SK-N-SH treated with all-trans-retinoic acid at 6 μM for 48 hours (cell line): ENCODE measurements around the gene RLN3.

Experiments
- ATAC-seq: fragments of 200-7000 bp; cut with Tn5 transposase; 3 replicates; pipeline ENCODE4 v1.9.1; 2020; ENCODE audit warnings: mild to moderate bottlenecking, moderate library complexity
- ARNTL ChIP-seq: fragments of 450-650 bp; formaldehyde crosslinking; IDR thresholded peaks from 2 replicates; pipeline ENCODE4 v1.5.0; 2020; ENCODE audit warnings: low read depth, mild to moderate bottlenecking, moderate library complexity, borderline replicate concordance
- BACH2 ChIP-seq: fragments of 250-450 bp; sonication (Bioruptor Pico); IDR thresholded peaks from 2 replicates; pipeline ENCODE4 v1.9.0; 2021; ENCODE audit warnings: mild to moderate bottlenecking, borderline replicate concordance
- CSRNP3 ChIP-seq: fragments of 250-450 bp; sonication (Bioruptor Pico); IDR thresholded peaks from 2 replicates; pipeline ENCODE4 v1.5.1; 2021; ENCODE audit warnings: mild to moderate bottlenecking, moderate library complexity
- ESRRG ChIP-seq: fragments of 250-450 bp; sonication (Bioruptor Pico); IDR thresholded peaks from 2 replicates; pipeline ENCODE4 v1.6.1; 2021; ENCODE audit warnings: mild to moderate bottlenecking
- GLIS3 ChIP-seq: fragments of 250-450 bp; sonication (Bioruptor Pico); IDR thresholded peaks from 2 replicates; pipeline ENCODE4 v1.5.0; 2020; ENCODE audit warnings: mild to moderate bottlenecking, moderate library complexity
- ISL1 ChIP-seq: fragments of 250-450 bp; sonication (Bioruptor Pico); IDR thresholded peaks from 2 replicates; pipeline ENCODE4 v2.1.2; 2022; ENCODE audit warnings: mild to moderate bottlenecking, moderate library complexity
- OSR1 ChIP-seq: fragments of 250-450 bp; sonication (Bioruptor Pico); IDR thresholded peaks from 2 replicates; pipeline ENCODE4 v1.8.0; 2022; ENCODE audit warnings: moderate library complexity, mild to moderate bottlenecking, inconsistent platforms
- PPARA ChIP-seq: fragments of 250-450 bp; sonication (Bioruptor Pico); IDR thresholded peaks from 2 replicates; pipeline ENCODE4 v1.5.0; 2020; ENCODE audit warnings: mild to moderate bottlenecking, borderline replicate concordance
- RARB ChIP-seq: fragments of 250-450 bp; sonication (Bioruptor Pico); IDR thresholded peaks from 2 replicates; pipeline ENCODE4 v1.8.0; 2021; ENCODE audit warnings: mild to moderate bottlenecking, moderate library complexity
- SNAI2 ChIP-seq: fragments of 250-450 bp; sonication (Bioruptor Pico); IDR thresholded peaks from 2 replicates; pipeline ENCODE4 v1.5.0; 2020; ENCODE audit warnings: mild to moderate bottlenecking, moderate library complexity
- TCF4 ChIP-seq: fragments of 250-450 bp; sonication (Bioruptor Pico); IDR thresholded peaks from 2 replicates; pipeline ENCODE4 v1.8.0; 2021; ENCODE audit warnings: mild to moderate bottlenecking, moderate library complexity, borderline replicate concordance
- TOX ChIP-seq: fragments of 250-450 bp; sonication (Bioruptor Pico); IDR thresholded peaks from 2 replicates; pipeline ENCODE4 v1.8.0; 2021; ENCODE audit warnings: mild to moderate bottlenecking, moderate library complexity, borderline replicate concordance
- TSHZ2 ChIP-seq: fragments of 250-450 bp; sonication (Bioruptor Pico); IDR thresholded peaks from 2 replicates; pipeline ENCODE4 v1.5.0; 2020; ENCODE audit warnings: mild to moderate bottlenecking, moderate library complexity
- ZFP3 ChIP-seq: fragments of 250-450 bp; sonication (Bioruptor Pico); IDR thresholded peaks from 2 replicates; pipeline ENCODE4 v1.5.0; 2020; ENCODE audit warnings: mild to moderate bottlenecking, moderate library complexity
- ZFP30 ChIP-seq: fragments of 450-650 bp; formaldehyde crosslinking; IDR thresholded peaks from 2 replicates; pipeline ENCODE4 v1.5.0; 2022; ENCODE audit warnings: mild to moderate bottlenecking, moderate library complexity
- ZNF565 ChIP-seq: fragments of 450-650 bp; formaldehyde crosslinking; conservative IDR thresholded peaks from 2 replicates; pipeline ENCODE4 v1.5.0; 2020; ENCODE audit warnings: low read depth, mild to moderate bottlenecking, moderate library complexity
- ZNF70 ChIP-seq: fragments of 450-650 bp; formaldehyde crosslinking; IDR thresholded peaks from 2 replicates; pipeline ENCODE4 v1.5.0; 2020; ENCODE audit warnings: mild to moderate bottlenecking, moderate library complexity
- TF ChIP-seq, protein P1 (sequence below): fragments of 250-450 bp; sonication (Bioruptor Pico); IDR thresholded peaks from 2 replicates; pipeline ENCODE4 v1.8.0; 2021; ENCODE audit warnings: low read depth, mild to moderate bottlenecking, moderate library complexity, borderline replicate concordance
- TF ChIP-seq, protein P2 (sequence below): fragments of 250-450 bp; sonication (Bioruptor Pico); IDR thresholded peaks from 2 replicates; pipeline ENCODE4 v1.8.0; 2020; ENCODE audit warnings: mild to moderate bottlenecking, moderate library complexity, borderline replicate concordance

The RLN3 gene

GRCh38 chr19:13996928-13997630 is 30.9 kb upstream of the RLN3 start (continued):
- TF ChIP-seq CSRNP3 = no peak
- TF ChIP-seq ARNTL (CRISPR knock-in tag) = no peak
- no peak for TF ChIP-seq ZFP3 (CRISPR knock-in tag)
- no peak for TF ChIP-seq ZNF70 (CRISPR knock-in tag)
- no peak for TF ChIP-seq ESRRG (CRISPR knock-in tag)
- no peak for TF ChIP-seq SNAI2
- TF ChIP-seq, protein P1, sequence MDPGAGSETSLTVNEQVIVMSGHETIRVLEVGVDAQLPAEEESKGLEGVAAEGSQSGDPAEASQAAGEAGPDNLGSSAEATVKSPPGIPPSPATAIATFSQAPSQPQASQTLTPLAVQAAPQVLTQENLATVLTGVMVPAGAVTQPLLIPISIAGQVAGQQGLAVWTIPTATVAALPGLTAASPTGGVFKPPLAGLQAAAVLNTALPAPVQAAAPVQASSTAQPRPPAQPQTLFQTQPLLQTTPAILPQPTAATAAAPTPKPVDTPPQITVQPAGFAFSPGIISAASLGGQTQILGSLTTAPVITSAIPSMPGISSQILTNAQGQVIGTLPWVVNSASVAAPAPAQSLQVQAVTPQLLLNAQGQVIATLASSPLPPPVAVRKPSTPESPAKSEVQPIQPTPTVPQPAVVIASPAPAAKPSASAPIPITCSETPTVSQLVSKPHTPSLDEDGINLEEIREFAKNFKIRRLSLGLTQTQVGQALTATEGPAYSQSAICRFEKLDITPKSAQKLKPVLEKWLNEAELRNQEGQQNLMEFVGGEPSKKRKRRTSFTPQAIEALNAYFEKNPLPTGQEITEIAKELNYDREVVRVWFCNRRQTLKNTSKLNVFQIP (CRISPR knock-in tag) = no peak
- TF ChIP-seq GLIS3 (CRISPR knock-in tag) = no peak
- no peak for TF ChIP-seq PPARA (CRISPR knock-in tag)

DNA sequence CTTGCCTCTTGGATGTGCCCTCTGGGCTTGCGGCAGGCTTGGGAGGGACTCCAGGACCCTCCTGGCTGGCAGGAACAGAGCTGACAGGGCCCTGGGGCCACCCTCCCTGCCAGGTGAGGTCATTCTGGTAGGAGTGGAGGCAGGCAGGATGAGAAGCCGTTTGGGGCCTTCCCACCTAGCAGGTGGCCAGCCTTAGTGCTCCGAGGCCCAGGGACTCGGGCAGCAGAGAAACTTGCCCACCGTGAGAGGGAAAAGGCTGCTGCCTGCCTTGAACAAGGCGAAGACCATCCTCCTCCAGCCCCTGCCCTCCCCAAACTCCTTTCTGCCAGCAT is 30.4 kb upstream of the RLN3 start:
- ATAC-seq = no peak
- TF ChIP-seq TOX (CRISPR knock-in tag) = no peak
- no peak for TF ChIP-seq OSR1
- no peak for TF ChIP-seq SNAI2
- TF ChIP-seq ZFP3 (CRISPR knock-in tag) = no peak
- no peak for TF ChIP-seq ZNF565 (CRISPR knock-in tag)
- no peak for TF ChIP-seq ESRRG (CRISPR knock-in tag)
- no peak for TF ChIP-seq ISL1
- no peak for TF ChIP-seq PPARA (CRISPR knock-in tag)
- TF ChIP-seq TSHZ2 (CRISPR knock-in tag) = no peak
- no peak for TF ChIP-seq TCF4 (CRISPR knock-in tag)
- TF ChIP-seq, protein P2, sequence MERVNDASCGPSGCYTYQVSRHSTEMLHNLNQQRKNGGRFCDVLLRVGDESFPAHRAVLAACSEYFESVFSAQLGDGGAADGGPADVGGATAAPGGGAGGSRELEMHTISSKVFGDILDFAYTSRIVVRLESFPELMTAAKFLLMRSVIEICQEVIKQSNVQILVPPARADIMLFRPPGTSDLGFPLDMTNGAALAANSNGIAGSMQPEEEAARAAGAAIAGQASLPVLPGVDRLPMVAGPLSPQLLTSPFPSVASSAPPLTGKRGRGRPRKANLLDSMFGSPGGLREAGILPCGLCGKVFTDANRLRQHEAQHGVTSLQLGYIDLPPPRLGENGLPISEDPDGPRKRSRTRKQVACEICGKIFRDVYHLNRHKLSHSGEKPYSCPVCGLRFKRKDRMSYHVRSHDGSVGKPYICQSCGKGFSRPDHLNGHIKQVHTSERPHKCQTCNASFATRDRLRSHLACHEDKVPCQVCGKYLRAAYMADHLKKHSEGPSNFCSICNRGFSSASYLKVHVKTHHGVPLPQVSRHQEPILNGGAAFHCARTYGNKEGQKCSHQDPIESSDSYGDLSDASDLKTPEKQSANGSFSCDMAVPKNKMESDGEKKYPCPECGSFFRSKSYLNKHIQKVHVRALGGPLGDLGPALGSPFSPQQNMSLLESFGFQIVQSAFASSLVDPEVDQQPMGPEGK (CRISPR knock-in tag) = no peak
- TF ChIP-seq BACH2 = no peak
- no peak for TF ChIP-seq ZFP30 (CRISPR knock-in tag)
- no peak for TF ChIP-seq ZNF70 (CRISPR knock-in tag)

- no peak for TF ChIP-seq TSHZ2 (CRISPR knock-in tag)
- no peak for TF ChIP-seq OSR1
- TF ChIP-seq ARNTL (CRISPR knock-in tag) = no peak
- TF ChIP-seq GLIS3 (CRISPR knock-in tag) = no peak
- TF ChIP-seq RARB (CRISPR knock-in tag) = no peak
- TF ChIP-seq ZNF70 (CRISPR knock-in tag) = no peak
- no peak for ATAC-seq
These were observed 29.5 kb upstream of the RLN3 start for GRCh38 chr19:13998426-13998825.
